LNCAP (cell line): ENCODE results near the gene IWS1.

Experiments
- TF ChIP-seq, protein P1 (sequence below): fragments of 450-650 bp; IDR thresholded peaks from 2 replicates; pipeline ENCODE4 v1.5.1; 2017; ENCODE audit warnings: mild to moderate bottlenecking

The IWS1 gene

DNA sequence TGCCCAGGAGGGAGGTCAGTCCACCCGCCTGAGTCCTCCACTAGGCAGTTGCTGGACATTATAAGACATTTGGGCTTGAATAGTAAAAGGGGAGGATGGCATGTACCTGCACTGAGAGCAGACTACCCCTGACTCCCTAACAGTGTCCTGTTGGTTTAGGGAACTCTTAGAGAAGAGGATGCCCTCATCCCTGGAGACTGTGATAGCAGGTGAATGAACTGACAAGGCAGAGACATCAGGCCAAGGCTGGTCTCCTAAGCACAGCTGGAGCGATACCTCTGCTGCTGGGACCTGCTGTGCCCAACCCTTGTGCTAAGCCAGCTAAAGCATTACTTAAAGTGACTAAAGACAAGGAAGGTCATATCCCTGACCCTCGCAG is 73.3 kb downstream of the IWS1 start:
- TF ChIP-seq, protein P1, sequence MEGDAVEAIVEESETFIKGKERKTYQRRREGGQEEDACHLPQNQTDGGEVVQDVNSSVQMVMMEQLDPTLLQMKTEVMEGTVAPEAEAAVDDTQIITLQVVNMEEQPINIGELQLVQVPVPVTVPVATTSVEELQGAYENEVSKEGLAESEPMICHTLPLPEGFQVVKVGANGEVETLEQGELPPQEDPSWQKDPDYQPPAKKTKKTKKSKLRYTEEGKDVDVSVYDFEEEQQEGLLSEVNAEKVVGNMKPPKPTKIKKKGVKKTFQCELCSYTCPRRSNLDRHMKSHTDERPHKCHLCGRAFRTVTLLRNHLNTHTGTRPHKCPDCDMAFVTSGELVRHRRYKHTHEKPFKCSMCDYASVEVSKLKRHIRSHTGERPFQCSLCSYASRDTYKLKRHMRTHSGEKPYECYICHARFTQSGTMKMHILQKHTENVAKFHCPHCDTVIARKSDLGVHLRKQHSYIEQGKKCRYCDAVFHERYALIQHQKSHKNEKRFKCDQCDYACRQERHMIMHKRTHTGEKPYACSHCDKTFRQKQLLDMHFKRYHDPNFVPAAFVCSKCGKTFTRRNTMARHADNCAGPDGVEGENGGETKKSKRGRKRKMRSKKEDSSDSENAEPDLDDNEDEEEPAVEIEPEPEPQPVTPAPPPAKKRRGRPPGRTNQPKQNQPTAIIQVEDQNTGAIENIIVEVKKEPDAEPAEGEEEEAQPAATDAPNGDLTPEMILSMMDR: no peak

DNA sequence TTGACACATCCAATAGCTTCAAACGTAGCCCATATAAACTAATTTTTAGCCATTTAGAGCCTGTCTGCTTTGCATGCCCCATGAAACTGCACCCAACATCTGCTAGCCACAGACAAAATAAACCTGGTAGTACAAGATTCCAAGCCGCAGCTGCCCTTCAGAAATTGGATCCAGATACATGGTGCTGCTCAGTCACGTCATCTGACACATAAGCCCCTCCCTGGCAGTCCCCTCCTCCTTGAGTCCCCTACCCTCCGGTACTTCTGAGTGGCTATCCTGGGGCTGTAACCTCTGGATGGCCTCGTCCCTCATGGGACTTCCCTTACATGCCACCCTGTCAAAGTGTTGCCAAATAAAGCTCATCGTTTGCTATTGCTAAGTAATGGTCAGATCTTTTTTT is 74.3 kb downstream of the IWS1 start:
- TF ChIP-seq, protein P1: no peak

DNA sequence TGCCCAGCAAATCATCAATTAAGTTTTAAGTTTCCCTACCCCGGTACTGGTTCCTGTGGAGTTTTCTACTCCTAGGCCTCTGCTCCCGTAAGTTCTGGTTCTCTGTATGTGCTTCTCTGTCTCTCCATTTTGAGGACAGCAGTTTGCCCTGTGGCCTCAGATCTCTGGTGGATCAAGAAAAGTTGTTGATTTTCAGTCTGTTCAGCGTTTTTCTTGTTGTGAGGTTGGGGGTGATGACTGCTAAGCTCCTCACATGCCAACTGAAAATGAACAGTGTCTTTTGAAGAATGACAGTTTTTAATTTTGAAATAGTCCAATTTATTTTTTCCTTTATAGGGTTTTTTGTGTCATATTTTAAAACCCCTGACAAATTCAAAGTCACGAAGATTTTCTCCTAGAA is 76.4 kb downstream of the IWS1 start:
- TF ChIP-seq, protein P1: no peak

DNA sequence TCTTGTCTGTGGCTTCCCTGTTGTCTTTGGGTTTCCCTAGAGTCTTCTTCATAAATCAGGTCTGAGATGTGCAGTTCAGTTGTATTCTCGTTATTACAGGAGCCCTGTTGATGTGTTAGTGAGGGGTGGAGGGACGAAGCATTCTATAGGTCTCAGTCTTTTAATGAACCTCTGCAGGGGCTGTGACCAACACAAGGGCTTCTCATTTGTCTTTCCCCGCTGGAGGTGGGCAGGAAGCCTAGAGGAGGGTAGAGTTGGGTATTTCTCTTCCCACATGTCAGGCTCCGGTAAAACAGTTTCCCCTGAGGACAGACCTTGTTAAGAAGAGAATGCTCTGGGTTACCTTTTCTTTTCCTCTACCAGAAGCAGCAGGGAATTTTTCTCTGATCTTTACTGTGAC is 76.9 kb downstream of the IWS1 start:
- TF ChIP-seq, protein P1: no peak

DNA sequence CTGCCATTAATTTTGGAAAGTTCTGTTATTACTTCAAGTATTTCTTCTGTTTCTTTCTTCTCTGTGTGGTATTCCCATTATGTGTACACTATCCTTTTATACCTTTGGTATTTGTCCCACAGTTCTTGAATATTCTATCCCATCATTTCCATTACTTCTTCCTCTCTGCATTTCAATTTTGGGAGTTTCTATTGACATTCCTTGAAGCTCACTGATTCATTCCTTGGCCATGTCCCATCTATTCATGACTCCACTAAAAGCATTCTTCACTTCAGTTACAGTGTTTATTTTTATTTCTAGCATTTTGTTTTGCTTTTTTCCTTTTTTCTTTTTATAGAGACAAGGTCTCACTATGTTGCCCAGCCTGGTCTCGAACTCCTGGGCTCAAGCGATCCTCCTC is 77.8 kb downstream of the IWS1 start:
- TF ChIP-seq, protein P1: no peak

DNA sequence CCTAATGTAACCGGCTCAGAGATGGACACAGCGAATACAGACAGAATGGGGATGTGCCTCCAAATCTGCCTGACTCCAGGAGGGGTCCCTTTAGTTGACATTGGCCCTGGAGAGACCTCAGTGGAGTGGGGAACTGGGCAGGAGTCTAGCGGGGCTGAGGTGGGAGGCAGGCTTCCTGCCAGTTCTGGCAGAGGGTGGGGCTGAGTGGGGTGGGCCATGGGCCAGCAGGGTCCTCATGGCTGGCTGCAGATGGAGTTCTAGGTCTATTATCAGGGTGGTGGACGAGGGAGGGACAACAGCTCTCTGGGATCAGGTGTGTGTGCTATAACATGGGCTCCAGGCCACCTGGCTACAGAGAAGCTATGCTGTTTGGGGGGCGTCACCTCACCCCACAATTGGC is 86.9 kb downstream of the IWS1 start:
- TF ChIP-seq, protein P1: no peak

DNA sequence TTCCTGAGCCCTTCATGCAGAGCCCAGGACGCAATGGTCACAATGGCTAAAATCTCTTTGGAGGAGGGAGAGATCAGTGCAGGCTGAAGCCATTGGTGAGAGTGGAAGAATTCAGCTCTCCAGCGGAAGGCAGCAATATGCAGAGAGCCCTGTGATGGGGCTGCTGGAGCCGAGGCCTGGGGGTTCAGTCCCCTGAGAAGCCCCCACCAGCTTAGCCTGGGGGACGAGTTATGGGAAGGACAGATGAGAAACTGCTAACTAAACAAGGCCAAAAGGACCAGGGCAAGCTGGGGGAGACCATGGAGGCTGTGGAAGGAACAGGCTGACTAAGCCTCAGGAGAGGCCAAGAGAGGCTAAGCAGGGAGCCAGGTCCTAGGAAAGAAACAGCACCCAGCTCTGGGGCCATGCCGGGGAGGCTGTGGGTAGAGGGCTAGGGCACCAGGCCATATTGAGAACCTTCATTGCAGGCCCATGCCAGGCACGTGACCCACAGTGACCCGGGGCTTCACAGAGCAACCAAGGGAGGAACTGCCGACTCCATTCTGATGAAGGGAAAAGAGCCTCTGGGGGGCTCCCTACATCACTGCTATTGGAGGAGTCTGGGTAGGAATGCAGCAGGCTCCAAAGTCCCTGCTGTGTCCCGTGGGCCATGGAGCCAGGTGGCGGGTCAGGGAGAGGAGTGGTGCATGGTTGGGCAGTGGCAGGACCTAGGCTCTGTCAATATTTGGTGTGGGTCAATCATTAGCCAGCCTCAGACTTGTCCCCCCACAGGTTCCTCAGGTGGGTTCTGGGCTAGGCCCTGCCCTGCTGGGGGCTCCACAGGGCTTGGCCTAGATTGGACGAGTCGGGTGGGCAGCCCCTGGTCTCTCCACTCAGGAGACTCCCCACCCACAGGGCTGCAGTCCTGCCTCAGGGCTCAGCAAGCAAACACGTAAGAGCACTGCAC is 88.2 kb downstream of the IWS1 start:
- TF ChIP-seq, protein P1: no peak
